ENCODE measurements around the gene HSD3B1. TPM values are rescaled to one million over a fixed set of nuclear protein-coding genes. Genes with fewer than 3 reads are reported as not detected.

Gene HSD3B1
- polyA plus RNA-seq (2013, experiment 1 of 2) = not detected
- polyA plus RNA-seq (2013, experiment 2 of 2) = not detected

GRCh38 chr1:119506941-119507340, at the start of gene HSD3B1:
Gene HSD3B1 (plus strand): TSS chr1:119507210. CDS start chr1:119507477, 267 bp downstream.
- no CpG with 5 or more reads among the region's 1 CpG for WGBS, 2 donors (ENCODE audit: extremely low coverage in 2 of 2, insufficient read length in 2 of 2, insufficient replicate concordance in 1 of 2)
- H3K4me3 ChIP-seq (ENCODE audit: low read length in 2 of 2) = no peak within 1 kb of the TSS
- no peak within 1 kb of the TSS for H2AK5ac ChIP-seq (ENCODE audit: low read depth, low read length)
- peaks cover 0 to 1% of the 10 kb centered on the region in 2 donors for H3K4me1 ChIP-seq (ENCODE audit: control insufficient read depth in 2 of 2, insufficient read depth in 1 of 2, low read depth in 1 of 2, low read length in 2 of 2)
- H3K14ac ChIP-seq (ENCODE audit: low read length) = no peak within 1 kb of the TSS
- no peak within 1 kb of the TSS for H3K4me2 ChIP-seq (ENCODE audit: insufficient read depth, low read length, poor library complexity, severe bottlenecking)
- no peak within 1 kb of the TSS for H4K91ac ChIP-seq (ENCODE audit: low read depth, low read length, poor library complexity)
- DNase-seq (ENCODE audit: low spot score) = no peak
- H2BK5ac ChIP-seq (ENCODE audit: low read length) = no peak within 1 kb of the TSS
- H4K8ac ChIP-seq (ENCODE audit: low read depth, low read length) = no peak within 1 kb of the TSS
- no peak within 1 kb of the TSS for H2BK15ac ChIP-seq (ENCODE audit: low read length)
- H3K9ac ChIP-seq (ENCODE audit: low read depth, low read length, poor library complexity) = no peak within 1 kb of the TSS
- no peak within 1 kb of the TSS for H2BK120ac ChIP-seq (ENCODE audit: low read depth, low read length)
- H3K36me3 ChIP-seq (replicated peaks in 1 of 2; ENCODE audit: control insufficient read depth in 2 of 2, insufficient read depth in 2 of 2, low read length in 2 of 2) = no peaks in the 10 kb centered on the region
- H2BK12ac ChIP-seq (ENCODE audit: low read length) = no peak within 1 kb of the TSS
- H3K23ac ChIP-seq (ENCODE audit: low read depth, low read length, poor library complexity) = no peak within 1 kb of the TSS
- H2AFZ ChIP-seq (ENCODE audit: low read length) = no peak within 1 kb of the TSS
- no peak within 1 kb of the TSS for H3K4ac ChIP-seq (ENCODE audit: low read length)
- H3K9me3 ChIP-seq (replicated peaks in 1 of 2; ENCODE audit: control insufficient read depth in 2 of 2, insufficient read depth in 1 of 2, low read depth in 1 of 2, low read length in 2 of 2) = no peaks in the 10 kb centered on the region
- no peak within 1 kb of the TSS for H3K27ac ChIP-seq (replicated peaks; ENCODE audit: low read length)
- no peaks in the 10 kb centered on the region for H3K79me1 ChIP-seq (ENCODE audit: low read depth, low read length)
- H3K18ac ChIP-seq (ENCODE audit: low read length) = no peak within 1 kb of the TSS
- no peaks in the 10 kb centered on the region for H3K27me3 ChIP-seq (ENCODE audit: control insufficient read depth in 3 of 3, insufficient read depth in 3 of 3, low read depth in 1 of 3, low read length in 3 of 3)

DNA sequence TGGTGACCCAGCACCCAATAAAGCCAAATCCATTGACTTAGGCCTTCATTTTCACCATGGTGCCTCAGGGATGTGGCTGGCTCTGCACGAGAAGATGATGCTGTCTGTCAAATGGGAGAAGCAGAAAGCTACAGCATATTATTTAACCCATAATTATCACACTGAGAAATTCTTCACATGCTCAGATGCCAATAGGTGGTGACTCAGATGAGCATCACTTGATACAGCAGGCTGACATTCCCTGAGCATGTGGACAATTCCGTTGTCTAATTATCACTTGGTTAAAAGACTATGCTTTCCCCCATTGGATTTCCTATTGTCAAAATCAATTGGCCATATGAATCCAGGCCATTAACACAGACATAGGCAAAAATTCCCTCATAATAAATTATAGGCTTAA, 44.0 kb upstream of the HSD3B1 start:
- DNase-seq (ENCODE audit: low spot score) = no peak
- H4K8ac ChIP-seq (ENCODE audit: low read depth, low read length) = no peak overlapping the region
- no peaks in the 10 kb centered on the region for H3K36me3 ChIP-seq (replicated peaks in 1 of 2; ENCODE audit: control insufficient read depth in 2 of 2, insufficient read depth in 2 of 2, low read length in 2 of 2)
- no peaks in the 10 kb centered on the region for H3K27me3 ChIP-seq (ENCODE audit: control insufficient read depth in 3 of 3, insufficient read depth in 3 of 3, low read depth in 1 of 3, low read length in 3 of 3)
- no peak overlapping the region for H3K4ac ChIP-seq (ENCODE audit: low read length)
- H2AFZ ChIP-seq (ENCODE audit: low read length) = no peak overlapping the region
- H3K9me3 ChIP-seq (replicated peaks in 1 of 2; ENCODE audit: control insufficient read depth in 2 of 2, insufficient read depth in 1 of 2, low read depth in 1 of 2, low read length in 2 of 2) = no peaks in the 10 kb centered on the region
- H3K27ac ChIP-seq (replicated peaks; ENCODE audit: low read length) = no peak overlapping the region
- H2BK120ac ChIP-seq (ENCODE audit: low read depth, low read length) = no peak overlapping the region
- H2BK5ac ChIP-seq (ENCODE audit: low read length) = no peak overlapping the region
- H2BK12ac ChIP-seq (ENCODE audit: low read length) = no peak overlapping the region
- no peak overlapping the region for H2BK15ac ChIP-seq (ENCODE audit: low read length)
- no peak overlapping the region for H3K18ac ChIP-seq (ENCODE audit: low read length)
- no peak overlapping the region for H4K91ac ChIP-seq (ENCODE audit: low read depth, low read length, poor library complexity)
- no peak overlapping the region for H3K4me2 ChIP-seq (ENCODE audit: insufficient read depth, low read length, poor library complexity, severe bottlenecking)
- no peak overlapping the region for H3K14ac ChIP-seq (ENCODE audit: low read length)
- no peak overlapping the region for H3K9ac ChIP-seq (ENCODE audit: low read depth, low read length, poor library complexity)
- no peak overlapping the region for H3K4me3 ChIP-seq (ENCODE audit: low read length in 2 of 2)
- H3K79me1 ChIP-seq (ENCODE audit: low read depth, low read length) = no peaks in the 10 kb centered on the region
- H3K23ac ChIP-seq (ENCODE audit: low read depth, low read length, poor library complexity) = no peak overlapping the region
- no peak overlapping the region for H2AK5ac ChIP-seq (ENCODE audit: low read depth, low read length)
- WGBS, 2 donors (ENCODE audit: extremely low coverage in 2 of 2, insufficient read length in 2 of 2, insufficient replicate concordance in 1 of 2) = no CpG with 5 or more reads among the region's 2 CpGs
- H3K4me1 ChIP-seq (ENCODE audit: control insufficient read depth in 2 of 2, insufficient read depth in 1 of 2, low read depth in 1 of 2, low read length in 2 of 2) = no peaks in the 10 kb centered on the region

GRCh38 chr1:119463569-119463968, 43.4 kb upstream of the HSD3B1 start:
- Histone ChIP-seq H2AFZ (ENCODE audit: low read length) (no peak overlapping the region), H2AK5ac (ENCODE audit: low read depth, low read length) (no peak overlapping the region), H2BK12ac (ENCODE audit: low read length) (no peak overlapping the region), H3K4me1 (ENCODE audit: control insufficient read depth in 2 of 2, insufficient read depth in 1 of 2, low read depth in 1 of 2, low read length in 2 of 2) (no peaks in the 10 kb centered on the region), H3K27ac (replicated peaks; ENCODE audit: low read length) (no peak overlapping the region), H3K4me3 (ENCODE audit: low read length in 2 of 2) (no peak overlapping the region), H3K14ac (ENCODE audit: low read length) (no peak overlapping the region), H2BK5ac (ENCODE audit: low read length) (no peak overlapping the region), H2BK120ac (ENCODE audit: low read depth, low read length) (no peak overlapping the region), H3K9me3 (replicated peaks in 1 of 2; ENCODE audit: control insufficient read depth in 2 of 2, insufficient read depth in 1 of 2, low read depth in 1 of 2, low read length in 2 of 2) (no peaks in the 10 kb centered on the region), H3K23ac (ENCODE audit: low read depth, low read length, poor library complexity) (no peak overlapping the region), H4K8ac (ENCODE audit: low read depth, low read length) (no peak overlapping the region), H2BK15ac (ENCODE audit: low read length) (no peak overlapping the region), H3K79me1 (ENCODE audit: low read depth, low read length) (no peaks in the 10 kb centered on the region), H4K91ac (ENCODE audit: low read depth, low read length, poor library complexity) (no peak overlapping the region), H3K9ac (ENCODE audit: low read depth, low read length, poor library complexity) (no peak overlapping the region), H3K4ac (ENCODE audit: low read length) (no peak overlapping the region), H3K18ac (ENCODE audit: low read length) (no peak overlapping the region), H3K36me3 (replicated peaks in 1 of 2; ENCODE audit: control insufficient read depth in 2 of 2, insufficient read depth in 2 of 2, low read length in 2 of 2) (no peaks in the 10 kb centered on the region), H3K27me3 (ENCODE audit: control insufficient read depth in 3 of 3, insufficient read depth in 3 of 3, low read depth in 1 of 3, low read length in 3 of 3) (no peaks in the 10 kb centered on the region), H3K4me2 (ENCODE audit: insufficient read depth, low read length, poor library complexity, severe bottlenecking) (no peak overlapping the region)
- no CpG with 5 or more reads among the region's 2 CpGs for WGBS, 2 donors (ENCODE audit: extremely low coverage in 2 of 2, insufficient read length in 2 of 2, insufficient replicate concordance in 1 of 2)
- DNase-seq (ENCODE audit: low spot score) = no peak

DNA sequence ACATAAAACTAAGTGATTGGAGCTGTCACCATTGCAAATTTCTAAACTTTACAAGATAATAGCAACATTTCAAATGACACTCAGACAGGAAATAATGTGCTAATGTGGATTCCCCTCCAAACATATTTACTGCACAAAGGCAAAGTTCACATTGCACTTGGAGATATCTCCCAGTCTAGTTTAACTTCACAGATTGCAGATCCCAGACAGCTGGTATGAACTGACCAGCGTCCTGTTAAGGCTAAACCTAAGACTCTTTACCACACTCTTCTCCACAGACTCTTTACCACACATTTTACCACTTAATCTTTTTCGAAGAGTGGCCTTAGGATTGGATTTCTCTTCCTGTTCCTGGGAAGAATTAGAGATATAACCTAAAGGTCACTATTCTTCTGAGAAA, 40.6 kb upstream of the HSD3B1 start:
- no peak overlapping the region for H3K23ac ChIP-seq (ENCODE audit: low read depth, low read length, poor library complexity)
- H3K9me3 ChIP-seq (replicated peaks in 1 of 2; ENCODE audit: control insufficient read depth in 2 of 2, insufficient read depth in 1 of 2, low read depth in 1 of 2, low read length in 2 of 2) = no peaks in the 10 kb centered on the region
- H3K4me3 ChIP-seq (ENCODE audit: low read length in 2 of 2) = no peak overlapping the region
- H3K27ac ChIP-seq (replicated peaks; ENCODE audit: low read length) = no peak overlapping the region
- H3K4ac ChIP-seq (ENCODE audit: low read length) = no peak overlapping the region
- H4K8ac ChIP-seq (ENCODE audit: low read depth, low read length) = no peak overlapping the region
- H3K4me2 ChIP-seq (ENCODE audit: insufficient read depth, low read length, poor library complexity, severe bottlenecking) = no peak overlapping the region
- H2AK5ac ChIP-seq (ENCODE audit: low read depth, low read length) = no peak overlapping the region
- no peak overlapping the region for H2BK5ac ChIP-seq (ENCODE audit: low read length)
- no peaks in the 10 kb centered on the region for H3K79me1 ChIP-seq (ENCODE audit: low read depth, low read length)
- H2BK120ac ChIP-seq (ENCODE audit: low read depth, low read length) = no peak overlapping the region
- no peaks in the 10 kb centered on the region for H3K36me3 ChIP-seq (replicated peaks in 1 of 2; ENCODE audit: control insufficient read depth in 2 of 2, insufficient read depth in 2 of 2, low read length in 2 of 2)
- H3K14ac ChIP-seq (ENCODE audit: low read length) = no peak overlapping the region
- H3K18ac ChIP-seq (ENCODE audit: low read length) = no peak overlapping the region
- no peak overlapping the region for H2BK15ac ChIP-seq (ENCODE audit: low read length)
- no peak for DNase-seq (ENCODE audit: low spot score)
- no peaks in the 10 kb centered on the region for H3K4me1 ChIP-seq (ENCODE audit: control insufficient read depth in 2 of 2, insufficient read depth in 1 of 2, low read depth in 1 of 2, low read length in 2 of 2)
- H2AFZ ChIP-seq (ENCODE audit: low read length) = no peak overlapping the region
- no peak overlapping the region for H2BK12ac ChIP-seq (ENCODE audit: low read length)
- no peaks in the 10 kb centered on the region for H3K27me3 ChIP-seq (ENCODE audit: control insufficient read depth in 3 of 3, insufficient read depth in 3 of 3, low read depth in 1 of 3, low read length in 3 of 3)
- WGBS, 2 donors (ENCODE audit: extremely low coverage in 2 of 2, insufficient read length in 2 of 2, insufficient replicate concordance in 1 of 2) = no CpG with 5 or more reads among the region's 2 CpGs
- no peak overlapping the region for H3K9ac ChIP-seq (ENCODE audit: low read depth, low read length, poor library complexity)
- H4K91ac ChIP-seq (ENCODE audit: low read depth, low read length, poor library complexity) = no peak overlapping the region
